K562 (cell line): ENCODE results near the gene NFIB. TPM values are rescaled to one million over a fixed set of nuclear protein-coding genes. Genes with fewer than 3 reads are reported as not detected.
A peak's percentile ranks its signal among the peaks of the same experiment; 100 is the strongest.

ENCODE experiments used
- ATAC-seq: fragments of 200-7000 bp; cut with Tn5 transposase; 3 replicates; pipeline ENCODE4 v1.9.1; 2020; ENCODE audit warnings: moderate library complexity
- BruUV-seq: library from RNA; stranded (reverse); fragments of 400-500 nt; replicated peaks from 2 replicates; lab custom pipeline; 2021; lab: Mats Ljungman, UMichigan
- CTCF ChIA-PET: fragments of 300-600 bp; formaldehyde crosslinking; extraction: SDS; loops from one replicate; lab custom pipeline; 2021; ENCODE audit warnings: low intra/inter-chr PET ratio; lab: Yijun Ruan, JAX
- POLR2A ChIA-PET: fragments of 300-600, 350-650 bp; sonication (Branson Sonifier 250); formaldehyde crosslinking; extraction: SDS; loops from one replicate; lab custom pipeline; 2021; ENCODE audit warnings: antibody characterized with exemption, inconsistent platforms; lab: Yijun Ruan, JAX
- DNase-seq, 4 experiments: peaks; one replicate each; pipeline versions ENCODE4 v3.0.0 to v3.0.0-alpha.2; 2011 to 2018; ENCODE audit warnings: low spot score in 3 of 4, mixed read lengths in 3 of 4; ENCODE audit errors: extremely low read depth in 1 of 4
- FAIRE-seq: peaks from 2 replicates; lab custom pipeline; 2011; peaks lifted over from hg19 to GRCh38; lab: Jason Lieb, UNC
- H2AFZ ChIP-seq: 2 replicates; pipeline ENCODE4 v1.6.0; 2011; ENCODE audit warnings: low read depth, low read length, control low read depth, inconsistent platforms
- H3K27ac ChIP-seq: fragments of 200-600 bp; 3 replicates; pipeline ENCODE4 v1.8.0; 2011; ENCODE audit warnings: low read depth, mild to moderate bottlenecking, control low read depth, inconsistent platforms, low read length, moderate library complexity, mixed read lengths; ENCODE audit errors: extremely low read depth
- H3K27me3 ChIP-seq, 2 experiments: fragments of 300-600 bp in 1 of 2; 2 replicates in 1 of 2; 3 replicates in 1 of 2; pipeline versions ENCODE4 v1.6.0 to v1.8.0; 2011; ENCODE audit warnings: inconsistent platforms in 2 of 2, low read length in 2 of 2, mild to moderate bottlenecking in 1 of 2, mixed read lengths in 1 of 2, moderate library complexity in 1 of 2; ENCODE audit not compliant: control insufficient read depth in 2 of 2, insufficient read depth in 2 of 2
- H3K36me3 ChIP-seq: fragments of 300-600 bp; 3 replicates; pipeline ENCODE4 v1.8.0; 2011; ENCODE audit warnings: mild to moderate bottlenecking, low read length, inconsistent platforms; ENCODE audit not compliant: control insufficient read depth, insufficient read depth
- H3K4me1 ChIP-seq, 2 experiments: fragments of 200-600 bp in 1 of 2; replicated peaks in 1 of 2; 2 replicates in 1 of 2; 3 replicates in 1 of 2; pipeline versions ENCODE4 v1.5.1 to v1.8.0; 2011; ENCODE audit warnings: inconsistent platforms in 2 of 2, low read length in 2 of 2, mild to moderate bottlenecking in 1 of 2, mixed read lengths in 1 of 2, moderate library complexity in 1 of 2; ENCODE audit not compliant: control insufficient read depth in 2 of 2, insufficient read depth in 2 of 2
- H3K4me2 ChIP-seq: 2 replicates; pipeline ENCODE4 v1.6.1; 2011; ENCODE audit warnings: low read length, control low read depth, inconsistent platforms, mixed read lengths; ENCODE audit not compliant: insufficient read depth
- H3K4me3 ChIP-seq: fragments of 200-600 bp; sonication (generic), shearing (Covaris generic); 2 replicates; pipeline ENCODE4 v1.5.1; 2016; ENCODE audit warnings: control low read depth, inconsistent platforms
- H3K79me2 ChIP-seq: fragments of 200-600 bp; 3 replicates; pipeline ENCODE4 v1.8.0; 2011; ENCODE audit warnings: low read length, inconsistent platforms; ENCODE audit not compliant: control insufficient read depth, insufficient read depth
- H3K9ac ChIP-seq, 2 experiments: 2 replicates each; pipeline versions ENCODE4 v1.6.0 to v1.6.1; 2011; ENCODE audit warnings: low read depth in 2 of 2, low read length in 2 of 2, control low read depth in 1 of 2, inconsistent platforms in 1 of 2, mild to moderate bottlenecking in 1 of 2, mixed read lengths in 1 of 2; ENCODE audit not compliant: insufficient read depth in 1 of 2
- H3K9me1 ChIP-seq: one replicate; pipeline ENCODE4 v1.6.0; 2011; ENCODE audit warnings: inconsistent platforms, mild to moderate bottlenecking, low read length, moderate library complexity; ENCODE audit not compliant: control insufficient read depth, insufficient read depth
- H3K9me3 ChIP-seq: replicated peaks from 2 replicates; pipeline ENCODE4 v1.5.1; 2011; ENCODE audit warnings: low read depth, low read length, inconsistent platforms; ENCODE audit not compliant: control insufficient read depth, insufficient read depth
- H4K20me1 ChIP-seq: replicated peaks from 2 replicates; pipeline ENCODE4 v1.6.1; 2011; ENCODE audit warnings: low read length, inconsistent platforms, mixed read lengths; ENCODE audit not compliant: control insufficient read depth, insufficient read depth
- ARID1B ChIP-seq: fragments of 450-650 bp; IDR thresholded peaks from 2 replicates; pipeline ENCODE4 v1.6.1; 2016; ENCODE audit warnings: antibody characterized with exemption, mild to moderate bottlenecking, inconsistent platforms
- C11orf30 ChIP-seq: fragments of 450-650 bp; IDR thresholded peaks from 2 replicates; pipeline ENCODE4 v1.6.1; 2016; ENCODE audit warnings: low read depth, mild to moderate bottlenecking
- CBFA2T3 ChIP-seq: fragments of 450-650 bp; IDR thresholded peaks from 2 replicates; pipeline ENCODE4 v1.6.1; 2017
- FOXK1 ChIP-seq: sonication (generic); formaldehyde crosslinking; IDR thresholded peaks from 2 replicates; pipeline ENCODE4 v1.8.0; 2022; ENCODE audit warnings: missing genetic modification reagents, mild to moderate bottlenecking, borderline replicate concordance
- HNRNPUL1 ChIP-seq: fragments of 200-400 bp; formaldehyde crosslinking; IDR thresholded peaks from 2 replicates; pipeline ENCODE4 v1.6.1; 2017; ENCODE audit warnings: low read length
- JUN ChIP-seq, 2 experiments: sonication (generic) in 1 of 2; formaldehyde crosslinking in 1 of 2; IDR thresholded peaks; 2 replicates each; pipeline versions ENCODE4 v1.6.1 to v1.8.0; 2012 to 2022; ENCODE audit warnings: borderline replicate concordance in 2 of 2, mild to moderate bottlenecking in 2 of 2, improper control_type of control experiment in 1 of 2, low read depth in 1 of 2, low read length in 1 of 2, missing genetic modification reagents in 1 of 2
- MAFK ChIP-seq: IDR thresholded peaks from 2 replicates; pipeline ENCODE4 v1.6.1; 2011; ENCODE audit warnings: low read length, improper control_type of control experiment
- MEIS2 ChIP-seq: fragments of 450-650 bp; IDR thresholded peaks from 2 replicates; pipeline ENCODE4 v1.6.1; 2014; ENCODE audit warnings: mild to moderate bottlenecking; ENCODE audit not compliant: partially characterized antibody
- MYC ChIP-seq, 2 experiments: fragments of 250-450 bp in 1 of 2; sonication (Bioruptor Pico) in 1 of 2; IDR thresholded peaks; 2 replicates each; pipeline versions ENCODE4 v1.5.1 to v1.6.1; 2012 to 2021; ENCODE audit warnings: low read depth in 2 of 2, borderline replicate concordance in 1 of 2, improper control_type of control experiment in 1 of 2, low read length in 1 of 2, mild to moderate bottlenecking in 1 of 2, moderate library complexity in 1 of 2
- NFE2 ChIP-seq: IDR thresholded peaks from 2 replicates; pipeline ENCODE4 v1.6.1; 2014; ENCODE audit warnings: antibody characterized with exemption, low read depth
- RBM34 ChIP-seq: fragments of 200-400 bp; formaldehyde crosslinking; IDR thresholded peaks from 2 replicates; pipeline ENCODE4 v1.6.1; 2018; ENCODE audit warnings: low read length, borderline replicate concordance; ENCODE audit not compliant: insufficient read depth
- SMARCA4 ChIP-seq: fragments of 450-650 bp; IDR thresholded peaks from 2 replicates; pipeline ENCODE4 v1.6.1; 2016
- SMARCE1 ChIP-seq: fragments of 450-650 bp; IDR thresholded peaks from 2 replicates; pipeline ENCODE4 v1.7.1; 2016; ENCODE audit warnings: mild to moderate bottlenecking
- TBL1XR1 ChIP-seq, 2 experiments: IDR thresholded peaks; 2 replicates each; pipeline ENCODE4 v1.6.1; 2012; ENCODE audit warnings: improper control_type of control experiment in 2 of 2, low read length in 2 of 2, mild to moderate bottlenecking in 1 of 2
- TCF7L2 ChIP-seq: fragments of 150-350 bp; IDR thresholded peaks from 2 replicates; pipeline ENCODE4 v1.6.1; 2016; ENCODE audit warnings: low read depth, mild to moderate bottlenecking, low read length, moderate library complexity
- ZNF174 ChIP-seq: fragments of 250-450 bp; sonication (Bioruptor Pico); IDR thresholded peaks from 2 replicates; pipeline ENCODE4 v1.4.0; 2020; ENCODE audit warnings: mild to moderate bottlenecking
- ZNF316 ChIP-seq: fragments of 450-650 bp; IDR thresholded peaks from 2 replicates; pipeline ENCODE4 v1.6.1; 2016
- ZNF589 ChIP-seq: fragments of 200-800 bp; sonication (Bioruptor generic); IDR thresholded peaks from 2 replicates; pipeline ENCODE4 v1.6.1; 2016; ENCODE audit warnings: low read depth, missing genetic modification characterization, missing compliant biosample characterization
- ZNF707 ChIP-seq: fragments of 250-450 bp; sonication (Bioruptor Pico); conservative IDR thresholded peaks from 2 replicates; pipeline ENCODE4 v1.8.0; 2022; ENCODE audit warnings: inconsistent platforms, mild to moderate bottlenecking, moderate library complexity
- WGBS: fragments of 100-300 bp; shearing (Covaris generic); methylation state at CpG from one replicate; pipeline ENCODE4 v1.1.6; 2016; ENCODE audit warnings: low coverage, mixed read lengths; ENCODE audit not compliant: insufficient coverage; ENCODE audit errors: missing lambda C conversion rate; 5-methylcytosine and 5-hydroxymethylcytosine counted together
- in situ Hi-C: fragments of 300-500 bp; cut with MboI; formaldehyde crosslinking; loops from 4 replicates; pipeline ENCODE4 v1.15.0; 2018; ENCODE audit warnings: inconsistent platforms, mixed read lengths
- intact Hi-C: fragments of 100-400 bp; cut with micrococcal nuclease; formaldehyde crosslinking; loops from 2 replicates; pipeline ENCODE4 v1.14.2; 2022
- polyA plus RNA-seq, 8 experiments: library from polyadenylated mRNA; depleted of rRNA in 4 of 8; stranded (reverse) in 5 of 8; unstranded in 3 of 8; fragments of >200 nt; fragmentation: Nextera tagmentation in 2 of 8; fragmentation: Illumina TruSeq in 1 of 8; extraction: Ambion mirVana in 2 of 8; extraction: Trizol in 1 of 8; gene quantifications; 2 replicates each; pipeline versions ENCODE4 v1.2.1 to v1.2.3, GENCODE V29; 2011 to 2014; ENCODE audit warnings: inconsistent platforms in 1 of 8, missing spikeins in 1 of 8
- total RNA-seq, 7 experiments: library from RNA; depleted of rRNA in 6 of 7; stranded (reverse); fragments of >200 nt in 6 of 7; fragmentation: Illumina TruSeq in 2 of 7; extraction: Trizol in 2 of 7; gene quantifications; 2 replicates each; pipeline versions ENCODE4 v1.2.1 to v1.2.3, GENCODE V29; 2011 to 2021; ENCODE audit warnings: low replicate concordance in 1 of 7
- TF ChIP-seq, protein P1 (sequence below): fragments of 250-450 bp; sonication (Bioruptor Pico); IDR thresholded peaks from 2 replicates; pipeline ENCODE4 v1.6.1; 2021; ENCODE audit warnings: mild to moderate bottlenecking
- TF ChIP-seq, protein P2 (sequence below): sonication (generic); formaldehyde crosslinking; IDR thresholded peaks from 2 replicates; pipeline ENCODE4 v1.4.0; 2020; ENCODE audit warnings: mild to moderate bottlenecking, missing genetic modification reagents

NFIB gene
- total and polyA plus RNA-seq, 9 of the 15 experiments (the other 6 are each of a cell fraction or from before 2014, with no cell fraction given) = 1.2 to 3.3 (median 1.9) TPM

DNA sequence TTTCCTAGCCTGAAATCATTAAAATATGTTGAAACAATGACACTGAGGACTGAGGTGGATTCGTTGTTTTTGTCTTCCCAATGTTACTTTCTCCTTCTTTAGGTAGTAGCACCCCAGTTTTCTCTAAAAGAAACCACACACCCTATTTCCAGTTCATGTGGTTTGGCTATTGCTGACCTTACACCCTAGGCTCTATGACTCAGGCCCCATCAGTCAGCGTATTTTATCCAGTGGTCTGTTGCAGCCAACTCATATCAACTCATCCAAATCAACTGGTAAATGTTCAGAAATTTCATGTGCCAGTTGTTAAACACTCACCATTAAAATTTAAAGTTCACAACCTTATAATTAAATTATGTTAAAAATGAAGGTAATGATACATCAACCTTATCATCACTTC, 44.6 kb upstream of the NFIB start:
- ChIA-PET CTCF (no interaction called here), POLR2A (no interaction called here)
- ATAC-seq (peak; percentile 80), DNase-seq (peak; percentile 11 to 60 (median 34)), FAIRE-seq (peak; percentile 88)
- Histone ChIP-seq H3K9me1 (no peaks in the 10 kb centered on the region), H3K27me3 (no peaks in the 10 kb centered on the region), H3K27ac (no peak overlapping the region), H3K79me2 (no peaks in the 10 kb centered on the region), H3K4me1 (peaks cover 1 to 9% of the 10 kb centered on the region in 2 experiments; a peak in 3 of 5 replicates), H3K4me2 (no peak overlapping the region), H3K4me3 (no peak overlapping the region), H3K36me3 (no peaks in the 10 kb centered on the region), H3K9ac (no peak overlapping the region), H2AFZ (no peak overlapping the region), H4K20me1 (no peaks in the 10 kb centered on the region), H3K9me3 (no peaks in the 10 kb centered on the region)
- in situ Hi-C loops (loop anchor here (10.0 kb wide), 1 partner anchor 394 kb away; no protein-coding TSS in a partner anchor), intact Hi-C loops (no loop called here)
- 0% methylated on average over 2 of the region's 2 CpGs for WGBS
- BruUV-seq = no TSS peak
- TF ChIP-seq C11orf30 = peak; percentile 29; the same call in 1 of the 2 replicates
- no peak for TF ChIP-seq TCF7L2
- no peak for TF ChIP-seq RBM34
- no peak for TF ChIP-seq FOXK1 (CRISPR knock-in tag)
- no peak for TF ChIP-seq ZNF589 (CRISPR knock-in tag)
- TF ChIP-seq MAFK = peak; percentile 13; the same call in 1 of the 2 replicates
- TF ChIP-seq JUN (IDR thresholded peaks at IDR 0.05; ENCODE audit: borderline replicate concordance, low read depth, low read length) = 0 out of 2 replicates have a peak, but pooled peaks have one; percentile 43
- TF ChIP-seq JUN (CRISPR knock-in tag; IDR thresholded peaks at IDR 0.05; ENCODE audit: borderline replicate concordance) = no peak
- 0 out of 4 replicates have a peak, but pooled peaks of 1 of the 2 experiments have one; percentile 9 for TF ChIP-seq TBL1XR1 (IDR thresholded peaks at IDR 0.05; ENCODE audit: low read length in 2 of 2)
- TF ChIP-seq CBFA2T3 = peak; percentile 24
- peak; percentile 31 for TF ChIP-seq ZNF316
- peak; percentile 53 for TF ChIP-seq ARID1B
- TF ChIP-seq ZNF174 (CRISPR knock-in tag) = no peak
- TF ChIP-seq ZNF707 (CRISPR knock-in tag) = no peak
- TF ChIP-seq, protein P1, sequence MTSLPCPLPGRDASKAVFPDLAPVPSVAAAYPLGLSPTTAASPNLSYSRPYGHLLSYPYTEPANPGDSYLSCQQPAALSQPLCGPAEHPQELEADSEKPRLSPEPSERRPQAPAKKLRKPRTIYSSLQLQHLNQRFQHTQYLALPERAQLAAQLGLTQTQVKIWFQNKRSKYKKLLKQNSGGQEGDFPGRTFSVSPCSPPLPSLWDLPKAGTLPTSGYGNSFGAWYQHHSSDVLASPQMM (CRISPR knock-in tag) = no peak
- TF ChIP-seq MYC (IDR thresholded peaks at IDR 0.05; ENCODE audit: low read depth, low read length) = no peak
- no peak for TF ChIP-seq MYC (CRISPR knock-in tag; IDR thresholded peaks at IDR 0.05; ENCODE audit: borderline replicate concordance, low read depth)
- no peak for TF ChIP-seq HNRNPUL1
- TF ChIP-seq SMARCA4 = peak; percentile 40; the same call in 1 of the 2 replicates
- 0 out of 2 replicates have a peak, but pooled peaks have one; percentile 28 for TF ChIP-seq SMARCE1
- TF ChIP-seq, protein P2, sequence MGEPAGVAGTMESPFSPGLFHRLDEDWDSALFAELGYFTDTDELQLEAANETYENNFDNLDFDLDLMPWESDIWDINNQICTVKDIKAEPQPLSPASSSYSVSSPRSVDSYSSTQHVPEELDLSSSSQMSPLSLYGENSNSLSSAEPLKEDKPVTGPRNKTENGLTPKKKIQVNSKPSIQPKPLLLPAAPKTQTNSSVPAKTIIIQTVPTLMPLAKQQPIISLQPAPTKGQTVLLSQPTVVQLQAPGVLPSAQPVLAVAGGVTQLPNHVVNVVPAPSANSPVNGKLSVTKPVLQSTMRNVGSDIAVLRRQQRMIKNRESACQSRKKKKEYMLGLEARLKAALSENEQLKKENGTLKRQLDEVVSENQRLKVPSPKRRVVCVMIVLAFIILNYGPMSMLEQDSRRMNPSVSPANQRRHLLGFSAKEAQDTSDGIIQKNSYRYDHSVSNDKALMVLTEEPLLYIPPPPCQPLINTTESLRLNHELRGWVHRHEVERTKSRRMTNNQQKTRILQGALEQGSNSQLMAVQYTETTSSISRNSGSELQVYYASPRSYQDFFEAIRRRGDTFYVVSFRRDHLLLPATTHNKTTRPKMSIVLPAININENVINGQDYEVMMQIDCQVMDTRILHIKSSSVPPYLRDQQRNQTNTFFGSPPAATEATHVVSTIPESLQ (CRISPR knock-in tag) = no peak
- peak; percentile 39 for TF ChIP-seq MEIS2
- peak; percentile 54 for TF ChIP-seq NFE2
